ENCODE results near the gene SVIL. TPM values are rescaled to one million over a fixed set of nuclear protein-coding genes. Genes with fewer than 3 reads are reported as not detected.

Gene SVIL
- total and polyA plus RNA-seq, 2 of the 13 experiments (the other 11 are each of a cell fraction or from before 2014, with no cell fraction given): 3.9 to 12.1 TPM

DNA sequence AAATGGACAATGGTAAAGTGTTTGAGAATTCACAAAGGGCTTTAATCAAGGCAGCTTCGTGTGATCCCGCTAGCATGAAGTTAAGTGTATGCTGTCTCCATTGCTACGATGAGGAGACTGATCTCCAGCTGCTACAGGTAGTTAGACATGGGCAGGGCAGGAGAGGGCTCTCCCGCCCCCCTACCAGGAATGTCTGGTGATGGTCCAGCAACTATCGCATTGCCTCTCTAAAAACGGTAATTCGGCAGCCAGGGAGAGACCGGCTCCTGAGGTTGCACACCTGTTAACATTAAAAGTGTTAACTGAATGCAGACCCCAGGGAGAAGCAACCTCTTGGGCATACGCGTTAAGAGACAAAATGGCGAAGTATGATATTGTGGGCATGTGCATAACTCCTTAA lies 37.9 kb downstream of the SVIL start:
- no peak overlapping the region for H3K4me2 ChIP-seq (ENCODE audit: low read depth, low read length)
- H3K79me2 ChIP-seq (ENCODE audit: insufficient read depth, low read length): no peaks in the 10 kb centered on the region
- DNase-seq (ENCODE audit: low spot score) (no peak), FAIRE-seq (no peak), ATAC-seq (no peak)
- H3K36me3 ChIP-seq (replicated peaks in 1 of 2; ENCODE audit: control insufficient read depth in 1 of 2, insufficient read depth in 2 of 2, low read length in 2 of 2): no peaks in the 10 kb centered on the region
- no peaks in the 10 kb centered on the region for H3K27me3 ChIP-seq (ENCODE audit: control insufficient read depth in 1 of 2, insufficient read depth in 2 of 2, low read length in 2 of 2)
- no TSS peak for BruUV-seq (replicated peaks)
- WGBS (ENCODE audit: low lambda C conversion rate): 97% methylated on average over 10 of the region's 11 CpGs
- no peaks in the 10 kb centered on the region for H4K20me1 ChIP-seq (ENCODE audit: insufficient read depth, low read length)
- ChIA-PET POLR2A (no interaction called here), CTCF (ENCODE audit: low intra/inter-chr PET ratio, low total read pairs) (no interaction called here)
- no peak overlapping the region for H2AFZ ChIP-seq (ENCODE audit: low read length)
- no peak overlapping the region for H3K27ac ChIP-seq (ENCODE audit: extremely low read length, insufficient read depth, low read length)
- intact Hi-C loops (cut with micrococcal nuclease; ENCODE audit: unreplicated experiment) (no loop called here), in situ Hi-C loops (cut with HindIII; ENCODE audit: extremely low pct_ligation_motif_present, low pct_unique_long_range_greater_than_20kb) (no loop called here)
- H3K4me3 ChIP-seq (replicated peaks in 1 of 3; ENCODE audit: insufficient read depth in 1 of 3, low read depth in 2 of 3, low read length in 3 of 3): no peak overlapping the region
- TF ChIP-seq, protein P1, sequence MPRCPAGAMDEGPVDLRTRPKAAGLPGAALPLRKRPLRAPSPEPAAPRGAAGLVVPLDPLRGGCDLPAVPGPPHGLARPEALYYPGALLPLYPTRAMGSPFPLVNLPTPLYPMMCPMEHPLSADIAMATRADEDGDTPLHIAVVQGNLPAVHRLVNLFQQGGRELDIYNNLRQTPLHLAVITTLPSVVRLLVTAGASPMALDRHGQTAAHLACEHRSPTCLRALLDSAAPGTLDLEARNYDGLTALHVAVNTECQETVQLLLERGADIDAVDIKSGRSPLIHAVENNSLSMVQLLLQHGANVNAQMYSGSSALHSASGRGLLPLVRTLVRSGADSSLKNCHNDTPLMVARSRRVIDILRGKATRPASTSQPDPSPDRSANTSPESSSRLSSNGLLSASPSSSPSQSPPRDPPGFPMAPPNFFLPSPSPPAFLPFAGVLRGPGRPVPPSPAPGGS (CRISPR knock-in tag; IDR thresholded peaks at IDR 0.05): no peak
- TF ChIP-seq MED8 (CRISPR knock-in tag; IDR thresholded peaks at IDR 0.05; ENCODE audit: insufficient replicate concordance) (no peak), NR3C1 (CRISPR knock-in tag; IDR thresholded peaks at IDR 0.05) (no peak), GTF3A (CRISPR knock-in tag; conservative IDR thresholded peaks at IDR 0.05) (no peak), JARID2 (CRISPR knock-in tag; IDR thresholded peaks at IDR 0.05; ENCODE audit: insufficient replicate concordance) (no peak), ZNF678 (CRISPR knock-in tag; IDR thresholded peaks at IDR 0.05) (no peak), NFE2L1 (CRISPR knock-in tag; IDR thresholded peaks at IDR 0.05; ENCODE audit: borderline replicate concordance) (no peak), ZNF839 (CRISPR knock-in tag; IDR thresholded peaks at IDR 0.05; ENCODE audit: borderline replicate concordance) (no peak)
- TF ChIP-seq, protein P2, sequence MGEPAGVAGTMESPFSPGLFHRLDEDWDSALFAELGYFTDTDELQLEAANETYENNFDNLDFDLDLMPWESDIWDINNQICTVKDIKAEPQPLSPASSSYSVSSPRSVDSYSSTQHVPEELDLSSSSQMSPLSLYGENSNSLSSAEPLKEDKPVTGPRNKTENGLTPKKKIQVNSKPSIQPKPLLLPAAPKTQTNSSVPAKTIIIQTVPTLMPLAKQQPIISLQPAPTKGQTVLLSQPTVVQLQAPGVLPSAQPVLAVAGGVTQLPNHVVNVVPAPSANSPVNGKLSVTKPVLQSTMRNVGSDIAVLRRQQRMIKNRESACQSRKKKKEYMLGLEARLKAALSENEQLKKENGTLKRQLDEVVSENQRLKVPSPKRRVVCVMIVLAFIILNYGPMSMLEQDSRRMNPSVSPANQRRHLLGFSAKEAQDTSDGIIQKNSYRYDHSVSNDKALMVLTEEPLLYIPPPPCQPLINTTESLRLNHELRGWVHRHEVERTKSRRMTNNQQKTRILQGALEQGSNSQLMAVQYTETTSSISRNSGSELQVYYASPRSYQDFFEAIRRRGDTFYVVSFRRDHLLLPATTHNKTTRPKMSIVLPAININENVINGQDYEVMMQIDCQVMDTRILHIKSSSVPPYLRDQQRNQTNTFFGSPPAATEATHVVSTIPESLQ (CRISPR knock-in tag; conservative IDR thresholded peaks at IDR 0.05): no peak
- TF ChIP-seq, protein P3, sequence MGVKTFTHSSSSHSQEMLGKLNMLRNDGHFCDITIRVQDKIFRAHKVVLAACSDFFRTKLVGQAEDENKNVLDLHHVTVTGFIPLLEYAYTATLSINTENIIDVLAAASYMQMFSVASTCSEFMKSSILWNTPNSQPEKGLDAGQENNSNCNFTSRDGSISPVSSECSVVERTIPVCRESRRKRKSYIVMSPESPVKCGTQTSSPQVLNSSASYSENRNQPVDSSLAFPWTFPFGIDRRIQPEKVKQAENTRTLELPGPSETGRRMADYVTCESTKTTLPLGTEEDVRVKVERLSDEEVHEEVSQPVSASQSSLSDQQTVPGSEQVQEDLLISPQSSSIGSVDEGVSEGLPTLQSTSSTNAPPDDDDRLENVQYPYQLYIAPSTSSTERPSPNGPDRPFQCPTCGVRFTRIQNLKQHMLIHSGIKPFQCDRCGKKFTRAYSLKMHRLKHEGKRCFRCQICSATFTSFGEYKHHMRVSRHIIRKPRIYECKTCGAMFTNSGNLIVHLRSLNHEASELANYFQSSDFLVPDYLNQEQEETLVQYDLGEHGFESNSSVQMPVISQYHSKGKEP (CRISPR knock-in tag; IDR thresholded peaks at IDR 0.05): no peak
- TF ChIP-seq, protein P4, sequence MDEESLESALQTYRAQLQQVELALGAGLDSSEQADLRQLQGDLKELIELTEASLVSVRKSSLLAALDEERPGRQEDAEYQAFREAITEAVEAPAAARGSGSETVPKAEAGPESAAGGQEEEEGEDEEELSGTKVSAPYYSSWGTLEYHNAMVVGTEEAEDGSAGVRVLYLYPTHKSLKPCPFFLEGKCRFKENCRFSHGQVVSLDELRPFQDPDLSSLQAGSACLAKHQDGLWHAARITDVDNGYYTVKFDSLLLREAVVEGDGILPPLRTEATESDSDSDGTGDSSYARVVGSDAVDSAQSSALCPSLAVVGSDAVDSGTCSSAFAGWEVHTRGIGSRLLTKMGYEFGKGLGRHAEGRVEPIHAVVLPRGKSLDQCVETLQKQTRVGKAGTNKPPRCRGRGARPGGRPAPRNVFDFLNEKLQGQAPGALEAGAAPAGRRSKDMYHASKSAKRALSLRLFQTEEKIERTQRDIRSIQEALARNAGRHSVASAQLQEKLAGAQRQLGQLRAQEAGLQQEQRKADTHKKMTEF (CRISPR knock-in tag; IDR thresholded peaks at IDR 0.05): no peak
- H3K4me1 ChIP-seq (ENCODE audit: insufficient read depth, low read length): no peaks in the 10 kb centered on the region
- H3K9ac ChIP-seq (ENCODE audit: insufficient read depth, low read depth, low read length): no peak overlapping the region
- no peaks in the 10 kb centered on the region for H3K9me3 ChIP-seq (ENCODE audit: low read length)
